Activated T-cell treated with anti-CD3 and anti-CD28 coated beads for 1 hour (primary cell): Measurements from ENCODE around the gene CSRP1.
"Not testable (repeated sequence)": the region's sequence is repeated elsewhere in the genome, so short reads cannot be mapped to it uniquely, and the experiment has no call there.

Experiments used
- DNase-seq: peaks from one replicate; pipeline ENCODE4 v3.0.0-alpha.2; 2020; ENCODE audit warnings: low read depth

CSRP1 gene

DNA sequence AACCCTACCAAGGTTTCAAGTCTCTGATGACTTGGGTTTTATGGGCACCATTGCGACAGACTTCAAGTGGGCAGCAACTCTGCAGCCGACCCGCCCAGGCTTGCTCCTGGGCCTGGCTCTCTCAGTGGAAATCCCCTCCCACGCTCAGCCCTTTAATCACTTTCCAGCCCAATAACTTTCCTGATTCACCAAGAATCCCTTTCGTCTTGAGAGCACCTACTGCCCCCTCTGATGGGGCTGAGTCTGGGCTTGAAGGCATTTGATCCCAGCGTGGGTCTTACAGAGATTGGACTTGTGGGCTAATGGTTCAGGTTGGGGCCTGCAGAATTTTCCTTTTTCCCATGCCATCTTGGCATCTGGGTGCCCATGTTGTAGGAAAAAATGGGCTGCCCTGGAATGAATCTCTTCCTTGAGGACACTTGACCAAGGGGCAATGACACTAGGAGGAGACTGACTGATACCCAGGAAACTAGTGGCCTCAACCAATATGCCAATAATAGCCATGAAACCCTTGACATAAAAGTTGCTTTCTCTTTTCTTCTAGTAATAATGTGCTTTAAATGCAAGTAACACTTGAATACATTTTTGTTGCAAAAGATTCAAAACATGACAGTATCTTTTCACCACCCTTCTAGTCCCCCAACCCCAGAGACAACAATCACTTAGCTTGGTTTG lies 30.1 kb downstream of the CSRP1 start:
- no peak for DNase-seq

DNA sequence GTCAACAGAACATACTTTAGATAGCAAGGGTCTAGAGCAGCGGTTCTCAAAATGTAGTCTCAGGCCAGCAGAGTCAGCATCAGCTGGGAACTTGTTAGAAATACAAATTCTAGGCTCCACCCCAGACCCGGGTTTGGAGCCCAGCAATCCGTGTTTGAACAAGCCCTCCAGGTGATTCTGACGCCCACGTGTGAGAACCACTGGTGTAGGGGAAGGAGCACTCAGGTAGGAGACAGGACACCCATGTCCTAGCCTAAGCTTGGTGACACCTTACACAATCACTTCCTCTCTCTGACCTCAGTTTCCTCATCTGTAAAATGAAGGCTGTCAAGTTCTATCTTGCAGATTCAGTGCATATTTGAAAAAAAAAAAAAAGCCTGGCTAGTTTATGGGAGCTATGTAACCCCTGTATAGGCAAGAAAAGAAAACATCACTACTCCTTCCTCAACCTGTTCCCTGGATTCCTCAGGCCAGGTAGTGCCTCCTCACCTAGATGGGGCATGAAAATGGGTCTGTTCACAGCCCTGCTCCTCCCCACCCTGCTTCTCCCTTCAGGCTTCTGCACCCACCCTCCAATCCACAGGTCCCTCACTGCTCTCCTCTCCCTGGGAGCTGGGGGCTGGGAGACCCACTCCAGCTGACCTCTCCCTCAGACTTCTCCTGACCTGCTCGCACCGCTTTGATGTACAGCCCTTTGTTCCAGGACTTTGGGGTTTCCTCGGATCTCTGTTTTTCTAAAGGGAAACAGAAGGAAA lies 30.8 kb downstream of the CSRP1 start:
- DNase-seq, result no peak

- no peak for DNase-seq
Measured at GRCh38 chr1:201475130-201475529, 31.8 kb downstream of the CSRP1 start.

DNA sequence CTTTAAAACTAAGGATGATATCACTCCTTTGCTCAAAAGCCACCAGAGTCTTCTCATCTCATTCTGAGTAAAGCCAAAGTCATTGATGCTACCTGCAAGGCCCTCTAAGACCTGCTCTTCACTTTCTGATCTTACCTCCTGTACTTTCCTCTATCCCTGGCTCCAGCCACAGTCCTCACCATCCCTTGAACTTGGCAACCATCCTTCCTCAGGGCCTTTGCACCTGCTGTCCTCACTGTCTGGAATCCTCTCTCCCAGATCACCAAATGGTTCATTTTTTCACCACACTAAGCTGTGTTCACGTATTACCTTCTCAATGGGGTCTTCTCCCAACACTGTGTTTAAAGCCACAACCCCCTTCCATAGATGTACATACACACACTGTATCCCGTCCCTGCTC lies 33.6 kb downstream of the CSRP1 start:
- no peak for DNase-seq

- DNase-seq, result not testable (repeated sequence)
Measured at GRCh38 chr1:201472321-201472720, 34.6 kb downstream of the CSRP1 start.

DNA sequence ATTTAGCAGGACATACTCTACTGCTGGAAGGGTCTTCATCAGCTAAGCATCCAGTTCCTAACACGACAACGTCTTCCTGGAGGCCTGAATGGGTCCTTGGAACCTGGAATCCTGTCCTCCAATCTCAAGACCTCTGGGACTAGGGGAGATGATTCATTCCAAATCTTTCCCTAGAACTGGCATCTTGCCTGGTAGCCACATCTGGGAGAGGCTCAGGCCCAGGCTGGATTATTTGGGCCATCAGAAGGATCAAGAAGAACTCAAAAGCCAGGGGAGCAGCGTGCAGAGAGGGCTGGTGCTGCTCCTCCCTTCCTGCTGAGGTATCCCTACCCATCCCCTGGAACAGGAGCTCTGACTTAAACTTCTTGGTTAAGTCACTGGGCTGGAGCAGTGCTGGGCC lies 35.2 kb downstream of the CSRP1 start:
- no peak for DNase-seq

DNA sequence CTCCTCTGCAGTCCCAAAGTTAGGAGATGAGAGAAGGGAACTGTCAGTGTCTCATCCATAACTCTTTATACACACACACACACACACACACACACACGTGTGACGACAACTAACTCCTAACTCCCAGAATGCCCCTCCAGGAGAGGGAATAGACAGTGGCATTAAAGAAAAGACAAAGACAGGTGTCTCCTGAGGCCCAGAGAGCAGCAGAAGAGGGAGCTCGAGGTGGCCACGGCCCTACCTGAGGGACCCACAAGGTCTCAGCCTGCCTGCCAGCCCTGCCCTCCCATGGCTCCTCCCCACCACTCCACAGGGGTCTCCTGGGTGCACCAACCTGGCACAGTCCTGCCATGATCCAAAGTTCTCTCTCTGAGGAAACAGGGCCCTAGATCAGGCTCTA lies 36.3 kb downstream of the CSRP1 start:
- no peak for DNase-seq

DNA sequence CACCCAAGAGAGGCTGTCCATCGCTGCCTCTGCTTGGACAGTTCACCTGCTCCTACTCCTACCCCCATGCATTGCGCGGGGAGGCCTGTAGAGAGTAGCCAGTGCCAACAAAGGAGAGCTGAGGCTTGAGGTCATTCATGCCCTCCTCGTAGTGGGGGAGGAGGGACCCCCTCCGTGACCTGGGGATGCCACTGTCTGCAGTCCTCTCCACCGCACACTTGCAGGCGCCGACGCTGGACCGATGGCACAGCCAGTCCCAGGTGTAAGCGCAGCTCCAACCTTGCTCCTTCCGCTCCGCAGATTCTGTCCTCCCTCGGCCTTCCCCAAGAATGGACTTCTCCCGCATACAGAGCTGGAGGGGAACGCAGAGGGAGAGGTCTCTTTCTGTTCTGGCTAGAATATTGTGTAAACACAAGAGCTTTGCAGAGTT lies 37.3 kb downstream of the CSRP1 start:
- no peak for DNase-seq

DNA sequence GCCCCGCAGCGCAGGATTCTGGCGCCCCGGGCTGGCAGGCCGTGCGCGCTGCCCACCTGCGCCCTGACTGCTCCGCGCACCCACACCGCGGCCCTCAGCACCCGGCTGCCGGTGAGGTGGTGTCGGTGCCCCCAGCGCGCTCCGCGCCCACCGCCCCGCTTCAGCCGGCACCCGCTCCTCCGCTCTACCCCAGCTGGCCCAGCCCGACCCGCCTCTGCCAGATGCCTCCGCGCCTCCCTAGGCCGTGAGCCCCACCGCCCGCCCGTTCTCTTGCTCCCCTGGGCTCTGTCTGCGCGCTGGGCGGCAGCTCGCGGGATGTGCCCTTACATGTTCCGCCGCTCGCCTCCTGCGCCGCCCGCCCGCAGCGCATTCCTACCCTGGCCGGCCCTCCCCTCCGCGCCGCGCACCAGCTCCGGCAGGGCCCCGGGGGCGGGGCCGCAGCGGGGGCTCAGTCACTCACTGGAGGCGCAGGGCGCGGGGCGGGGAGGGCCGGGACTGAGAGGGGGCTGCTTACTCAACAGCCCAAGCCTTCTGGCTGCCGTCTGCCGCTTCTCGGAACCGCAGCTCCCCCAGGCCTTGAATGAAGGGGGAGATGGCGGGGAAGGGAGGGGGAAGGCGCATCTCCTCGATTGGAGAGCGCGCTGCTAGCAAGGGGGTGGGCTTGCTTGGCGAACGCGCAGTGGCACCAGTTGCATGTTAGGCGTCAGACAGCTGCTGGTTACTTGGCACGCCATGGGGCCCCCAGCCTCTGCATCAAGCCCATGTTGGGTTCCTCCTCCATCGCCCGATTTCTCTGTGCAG lies 37.9 kb downstream of the CSRP1 start, which contains the start of gene PHLDA3:
Gene PHLDA3, minus strand, starts transcription at position 345 of the 801 bp plus-strand sequence. CDS start 402 bp downstream, outside the sequence.
- DNase-seq, result no peak

DNA sequence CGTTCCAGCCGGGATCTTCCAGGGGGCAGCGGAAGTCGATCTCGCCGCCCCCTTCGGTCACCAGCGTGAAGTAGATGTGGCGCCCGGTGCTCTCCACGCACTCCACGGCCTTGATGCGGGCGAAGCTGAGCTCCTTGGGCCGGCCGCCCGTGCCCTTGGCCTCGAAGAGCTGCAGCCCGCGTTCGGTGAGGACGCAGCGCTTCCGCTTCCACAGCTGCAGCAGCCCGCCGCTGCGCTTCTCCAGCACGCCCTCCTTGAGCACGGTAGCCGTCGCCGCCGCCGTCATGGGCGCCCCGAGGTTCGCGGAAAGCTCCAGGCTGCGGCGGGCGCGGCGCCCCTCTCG lies 38.5 kb downstream of the CSRP1 start:
- DNase-seq, result no peak

GRCh38 chr1:201466492-201466891 lies 40.4 kb downstream of the CSRP1 start:
- DNase-seq, result no peak

DNA sequence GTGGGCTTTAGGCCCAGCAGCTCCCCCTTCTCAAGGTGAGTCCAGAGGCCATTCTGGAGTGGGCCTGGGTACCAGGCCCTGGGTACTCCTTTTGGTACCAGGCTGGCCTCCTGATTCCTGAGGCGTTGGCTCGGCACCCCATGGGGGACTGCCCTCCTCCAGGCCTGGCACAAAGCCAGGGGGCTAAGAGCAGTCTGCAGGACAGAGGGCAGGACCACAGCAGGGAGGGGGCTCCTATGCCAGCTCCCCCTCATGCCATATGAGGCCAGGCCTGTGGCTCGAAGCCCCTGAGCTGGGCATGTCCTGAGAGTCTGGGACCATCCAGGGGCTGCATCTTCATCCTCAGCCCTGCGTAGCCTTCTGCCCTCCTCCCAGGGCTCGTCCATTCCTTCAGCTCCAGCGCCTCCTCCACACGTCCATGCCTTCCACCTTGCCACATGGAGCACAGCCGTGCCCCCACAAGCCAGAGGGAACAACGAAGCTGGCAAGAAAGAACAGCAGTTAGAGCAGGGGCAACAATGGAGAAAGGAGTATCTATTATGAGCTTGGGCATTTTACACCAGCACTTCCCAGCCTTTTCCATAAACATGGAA lies 41.1 kb downstream of the CSRP1 start:
- no peak for DNase-seq

GRCh38 chr1:201463071-201463552 lies 43.8 kb downstream of the CSRP1 start:
- DNase-seq, result no peak

DNA sequence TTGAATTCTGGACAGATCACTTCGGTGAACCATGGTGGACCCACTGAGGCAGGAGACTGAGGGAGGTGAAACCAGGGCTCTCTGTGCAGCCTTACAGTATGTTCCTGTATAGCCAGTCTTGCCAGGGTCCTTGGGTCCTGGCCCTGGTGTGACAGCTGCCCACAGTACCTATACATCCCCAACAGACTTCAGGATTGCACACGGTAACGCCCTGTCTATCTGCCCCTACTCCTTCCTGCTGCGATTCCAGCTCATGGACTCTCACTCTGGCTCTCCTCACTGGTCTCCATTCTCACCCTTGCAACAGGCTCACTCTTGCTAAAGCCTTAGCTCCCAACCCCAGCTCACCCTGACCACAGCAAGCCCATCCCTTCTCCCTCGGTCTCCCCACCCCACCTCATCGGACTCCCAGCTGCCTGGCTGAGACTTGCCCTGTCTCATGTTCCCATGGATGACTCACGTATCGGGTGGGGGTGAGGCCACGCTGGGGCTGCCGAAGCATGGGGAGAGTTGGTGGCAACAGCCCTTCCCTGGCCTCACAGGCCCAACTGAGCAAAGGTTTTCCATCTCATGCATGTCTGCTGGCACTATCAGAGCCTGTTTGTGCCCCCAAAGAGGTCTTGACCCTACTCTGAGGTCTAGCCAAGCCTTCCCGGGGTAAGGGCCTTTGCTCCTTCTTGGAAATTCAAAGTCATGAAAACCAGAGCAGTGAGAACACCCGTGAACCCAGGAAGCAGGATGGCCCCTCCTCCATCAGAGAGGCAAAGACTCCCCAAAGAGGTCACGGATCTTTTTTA lies 45.1 kb downstream of the CSRP1 start:
- DNase-seq, result no peak

- DNase-seq, result no peak
Measured at GRCh38 chr1:201460814-201461644, 45.9 kb downstream of the CSRP1 start.

GRCh38 chr1:201459775-201460174 lies 47.1 kb downstream of the CSRP1 start:
- no peak for DNase-seq

GRCh38 chr1:201459052-201459451 lies 47.9 kb downstream of the CSRP1 start:
- no peak for DNase-seq

DNA sequence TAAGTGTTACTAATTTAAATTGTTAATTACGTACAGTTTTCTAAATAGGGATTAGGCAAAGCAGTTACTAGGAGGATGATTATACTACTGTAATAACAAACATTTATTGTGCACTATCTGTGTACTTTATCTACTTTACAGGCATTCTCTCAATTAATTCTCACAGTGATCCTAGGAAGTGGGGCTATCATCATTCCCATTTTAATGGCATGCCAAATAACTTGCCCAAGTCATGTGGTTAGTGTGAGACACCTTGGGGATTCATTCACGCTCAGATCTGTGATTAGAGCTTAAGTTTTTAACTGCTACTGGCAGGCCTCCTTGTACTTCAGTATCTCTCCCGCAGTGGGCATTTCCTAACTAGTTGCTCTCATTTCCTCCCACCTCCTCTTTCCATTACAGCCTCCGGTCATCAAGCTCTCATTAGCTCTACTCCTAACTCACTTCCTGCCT lies 49.4 kb downstream of the CSRP1 start:
- DNase-seq, result no peak

DNA sequence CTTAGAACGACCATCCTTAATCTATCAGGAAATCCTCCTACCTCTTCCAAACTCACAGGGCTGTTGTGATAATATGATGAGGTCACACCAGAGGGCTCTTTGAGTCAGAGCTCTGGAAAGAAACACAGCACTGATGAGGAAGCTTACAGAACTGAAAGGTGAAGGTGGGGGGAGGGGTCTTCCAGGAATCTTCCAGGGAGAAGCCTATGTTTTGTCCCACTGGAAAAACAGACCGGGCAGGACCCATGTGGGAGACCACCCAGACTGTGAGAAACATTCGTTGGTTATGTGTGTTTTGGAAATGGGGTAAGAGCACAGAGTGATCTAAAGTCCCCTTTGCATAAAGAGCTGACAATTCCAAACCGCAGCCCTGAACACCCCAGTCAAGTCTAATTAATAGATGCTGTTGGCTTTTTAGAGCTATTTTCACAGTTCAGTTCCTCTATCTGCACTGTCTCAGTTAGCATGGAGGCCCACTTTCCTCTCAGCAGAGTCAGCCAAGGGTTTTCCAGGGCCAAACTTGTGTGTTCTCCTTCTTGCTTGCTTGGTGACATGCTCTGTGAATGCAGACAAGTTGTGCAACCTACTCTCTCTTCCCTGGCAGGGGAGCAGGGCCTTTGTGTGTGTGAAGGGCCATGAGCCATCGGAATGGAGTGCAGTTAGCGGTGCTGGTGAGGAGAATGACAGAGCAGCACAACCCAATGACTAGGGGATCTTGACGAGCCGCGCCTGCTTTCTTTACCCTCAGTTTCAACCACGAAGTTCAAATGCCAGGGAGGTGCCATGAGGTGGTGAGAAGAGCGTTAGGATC lies 50.2 kb downstream of the CSRP1 start:
- no peak for DNase-seq

GRCh38 chr1:201455098-201455497 lies 51.8 kb downstream of the CSRP1 start:
- no peak for DNase-seq
